Esophagus squamous epithelium (tissue), 5 donors: ENCODE data around the gene NPLOC4. TPM values are rescaled to one million over a fixed set of nuclear protein-coding genes. Genes with fewer than 3 reads are reported as not detected.
"Not testable (repeated sequence)": the region's sequence is repeated elsewhere in the genome, so short reads cannot be mapped to it uniquely, and the experiment has no call there.

ENCODE experiments used
- DNase-seq: peaks from one replicate; lab custom pipeline; 2025; lab: John Stamatoyannopoulos, UW
- H3K27ac ChIP-seq, 4 donors: fragments of 200-600 bp; sonication (generic); one replicate each; pipeline ENCODE4 v1.5.1; 2016 to 2019; ENCODE audit warnings: mild to moderate bottlenecking in 1 of 4
- H3K27me3 ChIP-seq, 4 donors: fragments of 200-600 bp; sonication (generic); 1 replicate in 3 of 4; 2 replicates in 1 of 4; pipeline versions ENCODE4 v1.5.1 to v1.6.0; 2017 to 2021; ENCODE audit warnings: antibody characterized with exemption in 1 of 4
- H3K36me3 ChIP-seq, 3 donors: fragments of 200-600 bp; sonication (generic); one replicate each; pipeline ENCODE4 v1.5.1; 2016 to 2019
- H3K4me1 ChIP-seq, 3 donors: fragments of 200-600 bp; sonication (generic); one replicate each; pipeline ENCODE4 v1.5.1; 2017 to 2019
- H3K4me3 ChIP-seq, 4 donors: fragments of 200-600 bp; sonication (generic); 1 replicate in 3 of 4; 2 replicates in 1 of 4; pipeline ENCODE4 v1.5.1; 2016 to 2019; ENCODE audit warnings: mild to moderate bottlenecking in 2 of 4, moderate library complexity in 1 of 4
- H3K9me3 ChIP-seq, 3 donors: fragments of 200-600 bp; sonication (generic); one replicate each; pipeline ENCODE4 v1.5.1; 2016 to 2019
- CTCF ChIP-seq, 6 experiments: fragments of 450-650 bp in 4 of 6; fragments of 200-600 bp in 2 of 6; sonication (generic) in 2 of 6; IDR thresholded peaks; one replicate each; pipeline ENCODE4 v1.5.1; 2016 to 2019; ENCODE audit warnings: antibody characterized with exemption in 6 of 6, mild to moderate bottlenecking in 4 of 6, moderate library complexity in 4 of 6
- POLR2A ChIP-seq, 4 donors: fragments of 450-650 bp; IDR thresholded peaks; one replicate each; pipeline ENCODE4 v1.6.1; 2017; ENCODE audit warnings: antibody characterized with exemption in 4 of 4, mild to moderate bottlenecking in 4 of 4, moderate library complexity in 3 of 4
- WGBS, 2 donors: methylation state at CpG; one replicate each; pipeline ENCODE4 v1.1.5; 2018; 5-methylcytosine and 5-hydroxymethylcytosine counted together
- intact Hi-C: fragments of 100-400 bp; cut with DNase I; formaldehyde crosslinking; loops from one replicate; pipeline ENCODE4 v1.15.0; 2022
- total RNA-seq, 4 donors: library from RNA; depleted of rRNA; stranded (reverse); fragments of >200 nt; gene quantifications; one replicate each; pipeline ENCODE4 v1.1.0, GENCODE V29; 2016
- donor health status: DM: yes; HTN: yes; CAD: no.

The NPLOC4 gene
- total RNA-seq, 4 donors from 2014 or later = 49.0 to 80.9 (median 62.4) TPM

DNA sequence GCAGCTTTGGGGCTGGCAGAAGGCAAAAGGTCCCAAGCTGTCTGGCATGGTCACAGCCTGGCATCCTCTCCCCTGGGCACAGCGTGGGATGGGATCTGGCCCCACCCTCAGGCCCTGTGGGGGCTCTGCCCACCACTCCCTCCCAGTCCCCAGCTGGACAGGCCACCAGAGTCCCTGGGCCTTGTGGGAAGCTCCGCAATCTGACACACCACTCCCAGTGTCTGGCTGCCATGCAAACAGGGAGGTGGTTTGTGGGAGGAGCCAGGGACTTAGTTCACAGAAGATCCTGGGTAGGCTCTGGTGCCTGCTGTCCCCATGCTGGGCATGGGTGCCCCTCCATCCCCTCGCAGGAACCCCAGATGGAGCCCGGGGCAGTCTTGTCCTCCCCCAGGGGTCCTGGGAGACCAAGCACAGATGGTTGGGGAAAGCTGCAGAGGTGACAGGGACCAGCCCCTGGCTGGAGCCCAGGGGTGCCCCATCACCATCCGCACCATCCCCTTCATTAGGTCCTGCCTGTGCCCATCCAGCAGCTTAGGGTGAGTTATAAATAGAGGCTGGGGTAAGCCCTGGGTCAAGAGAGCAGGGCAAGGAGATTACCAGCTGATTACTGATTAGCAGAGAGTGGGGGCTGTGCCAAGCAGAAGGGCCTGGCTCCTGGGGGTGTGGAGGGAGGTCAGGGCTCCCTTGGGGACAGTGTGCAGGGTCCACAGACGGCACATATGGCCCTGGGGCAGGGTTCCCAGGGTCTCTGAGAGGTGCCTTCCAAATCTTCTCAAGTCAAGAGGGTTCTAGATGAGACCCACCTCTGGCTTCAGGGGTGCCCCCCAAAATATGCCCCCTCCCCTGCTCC is 102.5 kb downstream of the NPLOC4 start:
- 36 to 57% methylated on average over 2 to 3 of the region's 6 CpGs for WGBS, 2 donors
- peaks cover 6 to 17% (median 15%) of the 10 kb centered on the region in 3 donors for H3K4me1 ChIP-seq
- no peak overlapping the region for H3K4me3 ChIP-seq
- intact Hi-C loops = no loop called here
- no peaks in the 10 kb centered on the region for H3K9me3 ChIP-seq
- TF ChIP-seq POLR2A (IDR thresholded peaks at IDR 0.05) = no peak
- no peak for TF ChIP-seq CTCF (IDR thresholded peaks at IDR 0.05)
- H3K27me3 ChIP-seq = peaks cover 5 to 70% (median 11%) of the 10 kb centered on the region in 4 donors
- H3K36me3 ChIP-seq = peaks cover 0 to 17% (median 0%) of the 10 kb centered on the region in 3 donors
- no peak for DNase-seq
- H3K27ac ChIP-seq = no peak overlapping the region

- WGBS, 2 donors = 52% methylated on average over 7 of the region's 21 CpGs; no CpG with 5 or more reads in 1 of the 2 donors
- no peak for DNase-seq
- intact Hi-C loops = no loop called here
- Histone ChIP-seq H3K4me3 (no peak overlapping the region), H3K36me3 (peaks cover 0 to 8% (median 0%) of the 10 kb centered on the region in 3 donors), H3K27ac (no peak overlapping the region), H3K9me3 (no peaks in the 10 kb centered on the region), H3K27me3 (peaks cover 5 to 78% (median 13%) of the 10 kb centered on the region in 4 donors), H3K4me1 (peaks cover 6 to 17% (median 15%) of the 10 kb centered on the region in 3 donors)
- no peak for TF ChIP-seq CTCF (IDR thresholded peaks at IDR 0.05)
- no peak for TF ChIP-seq POLR2A (IDR thresholded peaks at IDR 0.05)
Observed at GRCh38 chr17:81533339-81534141, 103.4 kb downstream of the NPLOC4 start.

DNA sequence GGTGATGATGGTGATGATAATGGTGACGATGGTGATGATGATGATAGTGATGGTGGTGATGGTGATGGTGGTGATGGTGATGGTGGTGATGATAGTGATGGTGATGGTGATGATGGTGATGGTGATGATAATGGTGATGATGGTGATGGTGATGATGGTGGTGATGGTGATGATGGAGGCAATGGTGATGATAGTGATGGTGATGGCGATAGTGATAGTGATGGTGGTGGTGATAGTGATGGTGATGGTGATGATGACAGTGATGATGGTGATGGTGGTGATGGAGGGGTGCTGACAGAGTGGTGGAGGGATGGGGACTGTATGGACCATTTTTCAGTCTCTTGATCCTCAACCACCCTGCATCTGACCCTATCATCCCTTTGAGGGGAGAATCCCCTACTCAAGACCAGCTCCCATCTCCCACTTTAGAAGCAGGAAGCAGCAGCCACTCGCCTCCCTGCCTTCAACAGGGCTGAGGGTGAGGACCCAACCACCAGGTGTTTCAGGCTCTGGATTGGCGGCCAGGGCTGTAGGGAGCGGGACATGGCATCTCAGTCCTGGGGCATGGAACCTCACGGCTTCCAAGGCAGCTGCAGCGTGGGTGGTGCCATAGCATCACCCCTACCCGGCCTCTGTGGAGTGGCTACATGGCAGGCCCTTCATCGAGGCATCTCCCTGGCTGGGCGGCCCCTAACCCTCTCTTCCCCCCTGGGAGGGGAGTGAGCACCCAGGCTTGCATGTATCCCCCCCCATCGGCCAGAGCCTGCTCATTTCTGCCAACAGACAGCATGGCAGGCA is 104.2 kb downstream of the NPLOC4 start:
- intact Hi-C loops = no loop called here

DNA sequence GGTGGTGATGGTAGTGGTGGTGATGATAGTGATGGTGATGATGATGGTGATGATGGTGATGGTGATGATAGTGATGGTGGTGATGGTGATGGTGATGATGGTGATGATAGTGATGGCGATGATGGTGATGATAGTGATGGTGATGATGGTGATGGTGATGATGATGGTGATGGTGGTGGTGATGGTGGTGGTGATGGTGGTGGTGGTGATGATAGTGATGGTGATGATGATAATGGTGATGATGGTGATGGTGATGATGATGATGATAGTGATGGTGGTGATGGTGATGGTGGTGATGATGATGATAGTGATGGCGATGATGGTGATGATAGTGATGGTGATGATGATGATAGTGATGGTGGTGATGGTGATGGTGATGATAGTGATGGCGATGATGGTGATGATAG is 104.9 kb downstream of the NPLOC4 start:
- DNase-seq, H3K27ac ChIP-seq, H3K9me3 ChIP-seq, H3K4me3 ChIP-seq, intact Hi-C loops, H3K36me3 ChIP-seq: not testable (repeated sequence)
- 81 to 99% methylated on average over 3 of the region's 3 CpGs for WGBS, 2 donors
- Histone ChIP-seq H3K4me1 (peaks cover 5 to 20% (median 10%) of the 10 kb centered on the region in 3 donors), H3K27me3 (peaks cover 5 to 81% (median 17%) of the 10 kb centered on the region in 4 donors)

More for the DNA sequence above, 104.2 kb downstream of the NPLOC4 start:
- Histone ChIP-seq H3K4me3 (no peak overlapping the region), H3K27ac (no peak overlapping the region), H3K36me3 (no peaks in the 10 kb centered on the region), H3K9me3 (no peaks in the 10 kb centered on the region), H3K27me3 (peaks cover 5 to 81% (median 19%) of the 10 kb centered on the region in 4 donors), H3K4me1 (peaks cover 8 to 23% (median 15%) of the 10 kb centered on the region in 3 donors)
- 79 to 87% methylated on average over 3 to 6 of the region's 11 CpGs for WGBS, 2 donors
- no peak for DNase-seq
- TF ChIP-seq CTCF (IDR thresholded peaks at IDR 0.05) (no peak), POLR2A (IDR thresholded peaks at IDR 0.05) (no peak)

DNA sequence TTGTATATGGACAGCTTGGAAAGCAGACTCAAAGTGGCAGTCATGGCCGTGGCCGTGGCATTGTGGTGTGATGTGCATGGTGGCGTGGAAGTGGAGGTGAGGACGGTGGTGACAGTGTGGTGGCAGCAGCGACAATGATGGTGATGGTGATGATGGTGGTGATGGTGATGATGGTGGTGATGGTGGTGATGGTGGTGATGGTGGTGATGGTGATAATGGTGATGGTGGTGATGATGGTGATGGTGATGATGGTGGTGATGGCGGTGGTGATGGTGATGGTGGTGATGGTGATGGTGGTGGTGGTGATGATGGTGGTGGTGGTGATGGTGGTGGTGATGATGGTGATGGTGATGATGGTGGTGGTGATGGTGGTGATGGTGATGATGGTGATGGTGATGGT is 105.9 kb downstream of the NPLOC4 start:
- intact Hi-C loops, H3K27ac ChIP-seq, H3K36me3 ChIP-seq, H3K9me3 ChIP-seq, DNase-seq, H3K4me3 ChIP-seq: not testable (repeated sequence)
- 72 to 82% methylated on average over 6 of the region's 6 CpGs for WGBS, 2 donors
- Histone ChIP-seq H3K4me1 (peaks cover 0 to 11% (median 5%) of the 10 kb centered on the region in 3 donors), H3K27me3 (peaks cover under 1 to 81% (median 13%) of the 10 kb centered on the region in 4 donors)
